HepG2 (cell line): Measurements from ENCODE around the gene GTF2H1. TPM values are rescaled to one million over a fixed set of nuclear protein-coding genes. Genes with fewer than 3 reads are reported as not detected.
"Not testable (repeated sequence)": the region's sequence is repeated elsewhere in the genome, so short reads cannot be mapped to it uniquely, and the experiment has no call there.

Experiments
- CREM ChIP-seq, 2 experiments: sonication (generic) in 1 of 2; formaldehyde crosslinking in 1 of 2; IDR thresholded peaks; 2 replicates each; pipeline versions ENCODE4 v1.4.0 to v1.6.1; 2016 to 2020; ENCODE audit warnings: antibody characterized with exemption in 1 of 2, mild to moderate bottlenecking in 1 of 2, missing genetic modification reagents in 1 of 2
- ERF ChIP-seq: IDR thresholded peaks from 2 replicates; pipeline ENCODE4 v1.6.1; 2018; ENCODE audit warnings: missing biosample characterization, missing genetic modification reagents
- FOXK1 ChIP-seq: sonication (generic); formaldehyde crosslinking; IDR thresholded peaks from 2 replicates; pipeline ENCODE4 v1.4.0; 2020; ENCODE audit warnings: low read depth, missing genetic modification reagents, borderline replicate concordance
- FOXP1 ChIP-seq, 2 experiments: fragments of 450-650 bp in 1 of 2; IDR thresholded peaks; 2 replicates each; pipeline ENCODE4 v1.6.1; 2017 to 2018; ENCODE audit warnings: antibody characterized with exemption in 1 of 2
- FOXP4 ChIP-seq: sonication (generic); formaldehyde crosslinking; IDR thresholded peaks from 2 replicates; pipeline ENCODE4 v1.4.0; 2020; ENCODE audit warnings: missing genetic modification reagents
- HINFP ChIP-seq: sonication (generic); formaldehyde crosslinking; IDR thresholded peaks from 2 replicates; pipeline ENCODE4 v1.4.0; 2020; ENCODE audit warnings: low read depth, mild to moderate bottlenecking, missing genetic modification reagents
- MED1 ChIP-seq: sonication (generic); formaldehyde crosslinking; IDR thresholded peaks from 2 replicates; pipeline ENCODE4 v1.4.0; 2020; ENCODE audit warnings: missing genetic modification reagents
- MIER3 ChIP-seq: IDR thresholded peaks from 2 replicates; pipeline ENCODE4 v1.6.1; 2016; ENCODE audit warnings: missing compliant biosample characterization, borderline replicate concordance
- POLR2A ChIP-seq, 2 experiments: IDR thresholded peaks; 2 replicates each; pipeline ENCODE4 v1.6.1; 2011; ENCODE audit warnings: low read depth in 2 of 2, low read length in 2 of 2, mild to moderate bottlenecking in 1 of 2, moderate library complexity in 1 of 2; ENCODE audit not compliant: insufficient read depth in 1 of 2
- POLR2AphosphoS5 ChIP-seq: IDR thresholded peaks from 2 replicates; pipeline ENCODE4 v1.6.1; 2012; ENCODE audit warnings: low read depth, low read length
- RXRB ChIP-seq: IDR thresholded peaks from 2 replicates; pipeline ENCODE4 v1.6.1; 2016; ENCODE audit warnings: borderline replicate concordance, missing genetic modification reagents, missing compliant biosample characterization
- ZBTB34 ChIP-seq: sonication (generic); formaldehyde crosslinking; IDR thresholded peaks from 2 replicates; pipeline ENCODE4 v1.8.0; 2022; ENCODE audit warnings: mild to moderate bottlenecking, missing genetic modification reagents
- ZNF136 ChIP-seq: sonication (generic); formaldehyde crosslinking; IDR thresholded peaks from 2 replicates; pipeline ENCODE4 v1.8.1; 2022; ENCODE audit warnings: low read depth, mild to moderate bottlenecking, moderate library complexity, missing genetic modification reagents
- polyA plus RNA-seq, 8 experiments: library from polyadenylated mRNA; depleted of rRNA in 3 of 8; stranded (reverse) in 7 of 8; unstranded in 1 of 8; fragments of >200 nt; fragmentation: Illumina TruSeq in 4 of 8; extraction: Trizol in 4 of 8; gene quantifications; 2 replicates each; pipeline versions ENCODE4 v1.2.1 to v1.2.3, GENCODE V29; 2011 to 2016; ENCODE audit warnings: low read depth in 4 of 8, missing spikeins in 1 of 8, mixed read lengths in 1 of 8; ENCODE audit not compliant: insufficient read depth in 1 of 8
- total RNA-seq, 5 experiments: library from RNA; depleted of rRNA; stranded (reverse); fragments of >200 nt; fragmentation: Illumina TruSeq; extraction: Trizol; gene quantifications; 2 replicates each; pipeline ENCODE4 v1.2.3, GENCODE V29; 2016; ENCODE audit warnings: low read depth in 1 of 5

GTF2H1 gene
- total and polyA plus RNA-seq, 2 of the 13 experiments (the other 11 are each of a cell fraction or from before 2014, with no cell fraction given): 15.7 to 51.4 TPM

GRCh38 chr11:18407400-18407799, 85.0 kb downstream of the GTF2H1 start (continued):
- TF ChIP-seq HINFP (0 out of 2 replicates have a peak, but pooled peaks have one; percentile 20), MED1 (CRISPR knock-in tag) (peak; percentile 90), POLR2A (IDR thresholded peaks at IDR 0.05; ENCODE audit: insufficient read depth in 1 of 2, low read depth in 2 of 2, low read length in 2 of 2) (peak in 1 of 2 experiments; percentile 38; a peak in 1 of 4 replicates), MIER3 (0 out of 2 replicates have a peak, but pooled peaks have one; percentile 31), ERF (CRISPR knock-in tag) (peak; percentile 75), FOXK1 (CRISPR knock-in tag) (peak; percentile 55; the same call in 1 of the 2 replicates), FOXP1 (CRISPR knock-in tag; IDR thresholded peaks at IDR 0.05) (peak; percentile 40; the same call in 1 of the 2 replicates), POLR2AphosphoS5 (0 out of 2 replicates have a peak, but pooled peaks have one; percentile 34), CREM (IDR thresholded peaks at IDR 0.05) (peak; percentile 23; the same call in 1 of the 2 replicates), RXRB (CRISPR knock-in tag) (peak; percentile 64), FOXP4 (CRISPR knock-in tag) (peak; percentile 56), ZBTB34 (CRISPR knock-in tag) (0 out of 2 replicates have a peak, but pooled peaks have one; percentile 12), ZNF136 (peak; percentile 47; the same call in 1 of the 2 replicates)
- TF ChIP-seq FOXP1 (IDR thresholded peaks at IDR 0.05); CREM (CRISPR knock-in tag; IDR thresholded peaks at IDR 0.05): not testable (repeated sequence)
